Brain microvascular endothelial cell (primary cell): ENCODE data around the gene MSMB.
"Not testable (repeated sequence)": the region's sequence is repeated elsewhere in the genome, so short reads cannot be mapped to it uniquely, and the experiment has no call there.

Experiments
- DNase-seq: peaks from one replicate; pipeline ENCODE4 v3.0.0-alpha.2; 2020
- H3K27ac ChIP-seq: fragments of 250-450 bp; sonication (Bioruptor Pico); 2 replicates; pipeline ENCODE4 v1.5.1; 2020; ENCODE audit warnings: mild to moderate bottlenecking, moderate library complexity
- H3K27me3 ChIP-seq: fragments of 250-450 bp; sonication (Bioruptor Pico); replicated peaks from 2 replicates; pipeline ENCODE4 v1.5.1; 2020; ENCODE audit warnings: mild to moderate bottlenecking
- H3K36me3 ChIP-seq: fragments of 250-450 bp; sonication (Bioruptor Pico); replicated peaks from 2 replicates; pipeline ENCODE4 v1.5.1; 2020; ENCODE audit warnings: mild to moderate bottlenecking
- H3K4me3 ChIP-seq: 2 replicates; pipeline ENCODE4 v1.5.1; 2011; ENCODE audit warnings: low read depth, mild to moderate bottlenecking, control low read depth, low read length, moderate library complexity
- CTCF ChIP-seq: IDR thresholded peaks from 2 replicates; pipeline ENCODE4 v1.5.1; 2011; ENCODE audit warnings: low read depth, mild to moderate bottlenecking, moderate library complexity, low read length, control low read depth, inconsistent platforms; ENCODE audit errors: missing control alignments
- in situ Hi-C: cut with HindIII; loops from 2 replicates; pipeline ENCODE4 v1.10.0; 2017; ENCODE audit warnings: low sequenced_read_pairs, low pct_ligation_motif_present

Gene MSMB

GRCh38 chr10:46055771-46056170, 9.7 kb upstream of the MSMB start:
- Histone ChIP-seq H3K36me3 (no peaks in the 10 kb centered on the region), H3K4me3 (no peak overlapping the region), H3K27me3 (peaks cover 2% of the 10 kb centered on the region), H3K27ac (no peak overlapping the region)
- no peak for TF ChIP-seq CTCF
- DNase-seq = no peak
- in situ Hi-C loops = no loop called here

- Histone ChIP-seq H3K27ac (no peak overlapping the region), H3K27me3 (peaks cover 2% of the 10 kb centered on the region), H3K36me3 (no peaks in the 10 kb centered on the region), H3K4me3 (no peak overlapping the region)
- in situ Hi-C loops = no loop called here
- DNase-seq = no peak
- TF ChIP-seq CTCF = no peak
These were observed 7.7 kb upstream of the MSMB start for GRCh38 chr10:46053534-46054434.

GRCh38 chr10:46052791-46053375, 6.8 kb upstream of the MSMB start:
- DNase-seq = no peak
- Histone ChIP-seq H3K27me3 (peaks cover 2% of the 10 kb centered on the region), H3K27ac (no peak overlapping the region), H3K36me3 (no peaks in the 10 kb centered on the region), H3K4me3 (no peak overlapping the region)
- in situ Hi-C loops = no loop called here
- no peak for TF ChIP-seq CTCF

GRCh38 chr10:46052057-46052790, 6.2 kb upstream of the MSMB start:
- no peak overlapping the region for H3K4me3 ChIP-seq
- no peak for TF ChIP-seq CTCF

GRCh38 chr10:46050941-46051623, 5.0 kb upstream of the MSMB start:
- no peak for TF ChIP-seq CTCF
- in situ Hi-C loops = no loop called here
- no peak overlapping the region for H3K4me3 ChIP-seq
- H3K27me3 ChIP-seq = peaks cover 2% of the 10 kb centered on the region
- H3K27ac ChIP-seq = no peak overlapping the region
- no peak for DNase-seq
- no peaks in the 10 kb centered on the region for H3K36me3 ChIP-seq

More at GRCh38 chr10:46052057-46052790, 6.2 kb upstream of the MSMB start:
- Histone ChIP-seq H3K27me3 (peaks cover 2% of the 10 kb centered on the region), H3K36me3 (no peaks in the 10 kb centered on the region), H3K27ac (no peak overlapping the region)
- DNase-seq = no peak
- in situ Hi-C loops = no loop called here

GRCh38 chr10:46049497-46049831, 3.4 kb upstream of the MSMB start:
- H3K27me3 ChIP-seq, H3K36me3 ChIP-seq, H3K4me3 ChIP-seq, H3K27ac ChIP-seq, DNase-seq, in situ Hi-C loops: not testable (repeated sequence)
